Memory B cell (primary cell): ENCODE measurements around the gene FRS2.

Experiments
- ATAC-seq: fragments of 150-1000 bp; cut with Tn5 transposase; 2 replicates; pipeline ENCODE4 v1.10.0; 2021; ENCODE audit warnings: low read depth, mild to moderate bottlenecking, moderate library complexity
- DNase-seq, 2 donors: peaks; one replicate each; pipeline ENCODE4 v3.0.0; 2022; ENCODE audit warnings: low spot score in 2 of 2
- H3K27ac Mint-ChIP-seq: one replicate; pipeline ENCODE4 v1.8.0; 2022; ENCODE audit warnings: mild to moderate bottlenecking, moderate library complexity, mixed read lengths
- H3K27me3 Mint-ChIP-seq: one replicate; pipeline ENCODE4 v1.8.0; 2022; ENCODE audit warnings: mixed read lengths
- H3K36me3 Mint-ChIP-seq: one replicate; pipeline ENCODE4 v1.8.0; 2022; ENCODE audit warnings: mild to moderate bottlenecking, mixed read lengths
- H3K4me1 Mint-ChIP-seq: one replicate; pipeline ENCODE4 v1.8.0; 2022; ENCODE audit warnings: mixed read lengths
- H3K4me3 Mint-ChIP-seq: one replicate; pipeline ENCODE4 v1.8.0; 2022; ENCODE audit warnings: mild to moderate bottlenecking, moderate library complexity, mixed read lengths
- H3K9me3 Mint-ChIP-seq: one replicate; pipeline ENCODE4 v1.8.0; 2022; ENCODE audit warnings: mixed read lengths

FRS2 gene

GRCh38 chr12:69501154-69501895, 31.1 kb downstream of the FRS2 start:
- ATAC-seq: no peak
- Mint-ChIP-seq H3K36me3 (peaks cover 7% of the 10 kb centered on the region), H3K4me3 (no peak overlapping the region), H3K27ac (peak overlapping the region; percentile 0), H3K9me3 (no peaks in the 10 kb centered on the region), H3K4me1 (peaks cover 59% of the 10 kb centered on the region), H3K27me3 (no peaks in the 10 kb centered on the region)
- DNase-seq: no peak

GRCh38 chr12:69502345-69503081, 32.3 kb downstream of the FRS2 start:
- Mint-ChIP-seq H3K27ac (no peak overlapping the region), H3K9me3 (no peaks in the 10 kb centered on the region), H3K36me3 (peaks cover 7% of the 10 kb centered on the region), H3K4me3 (no peak overlapping the region), H3K27me3 (no peaks in the 10 kb centered on the region), H3K4me1 (peaks cover 54% of the 10 kb centered on the region)
- no peak for DNase-seq
- ATAC-seq: no peak

DNA sequence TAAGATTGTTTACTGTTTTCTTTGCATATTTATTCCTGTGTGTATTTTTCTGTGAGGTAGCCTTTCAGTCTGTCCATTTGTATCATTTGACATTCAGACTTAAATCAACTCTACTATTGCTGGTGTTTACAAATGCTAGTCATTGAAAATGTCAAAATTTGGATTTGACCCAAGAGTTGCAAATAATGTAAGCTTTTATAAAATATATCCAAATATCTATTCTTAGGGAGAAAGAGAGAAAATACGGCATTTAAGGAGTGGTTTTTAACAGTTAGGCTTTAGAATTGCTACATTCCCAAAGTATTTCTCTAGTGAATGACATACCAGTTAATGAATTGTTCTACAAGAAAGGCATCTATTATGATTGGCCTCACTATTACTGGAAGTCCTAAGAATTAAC, 37.9 kb downstream of the FRS2 start:
- peaks cover 4% of the 10 kb centered on the region for H3K36me3 Mint-ChIP-seq
- H3K27ac Mint-ChIP-seq: no peak overlapping the region
- ATAC-seq: no peak
- H3K4me3 Mint-ChIP-seq: no peak overlapping the region
- peaks cover 37% of the 10 kb centered on the region for H3K4me1 Mint-ChIP-seq
- no peak for DNase-seq
- H3K27me3 Mint-ChIP-seq: no peaks in the 10 kb centered on the region
- no peaks in the 10 kb centered on the region for H3K9me3 Mint-ChIP-seq

- H3K4me3 Mint-ChIP-seq: no peak overlapping the region
- H3K27me3 Mint-ChIP-seq: no peaks in the 10 kb centered on the region
- ATAC-seq (peak; percentile 42), DNase-seq (no peak)
- H3K36me3 Mint-ChIP-seq: peaks cover 2% of the 10 kb centered on the region
- peaks cover 31% of the 10 kb centered on the region for H3K4me1 Mint-ChIP-seq
- H3K9me3 Mint-ChIP-seq: no peaks in the 10 kb centered on the region
- no peak overlapping the region for H3K27ac Mint-ChIP-seq
Measured at GRCh38 chr12:69508621-69509020, 38.4 kb downstream of the FRS2 start.

DNA sequence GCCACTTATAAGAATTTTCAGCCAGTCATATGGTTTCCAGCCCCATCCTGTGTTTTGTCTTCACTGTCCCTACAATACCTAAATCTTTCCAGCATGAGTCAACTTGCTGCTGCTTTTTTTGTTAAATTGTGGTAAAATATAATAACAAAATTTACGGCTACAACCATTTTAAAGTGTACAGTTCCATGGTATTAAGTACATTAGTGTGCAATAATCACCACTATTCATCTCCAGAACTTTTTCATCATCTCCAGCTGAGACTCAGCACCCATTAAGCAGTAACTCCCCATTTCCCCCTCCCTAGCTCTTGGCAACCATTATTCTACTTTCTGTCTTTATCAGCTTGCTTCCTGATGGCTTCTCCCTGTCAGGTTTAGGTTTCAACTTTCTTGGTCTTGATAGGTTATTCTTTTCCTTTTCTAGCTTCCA, 39.1 kb downstream of the FRS2 start:
- Mint-ChIP-seq H3K4me3 (no peak overlapping the region), H3K36me3 (peaks cover 2% of the 10 kb centered on the region), H3K27me3 (no peaks in the 10 kb centered on the region), H3K9me3 (no peaks in the 10 kb centered on the region), H3K27ac (no peak overlapping the region), H3K4me1 (peaks cover 31% of the 10 kb centered on the region)
- no peak for ATAC-seq
- DNase-seq: no peak

GRCh38 chr12:69509904-69510827, 40.0 kb downstream of the FRS2 start:
- Mint-ChIP-seq H3K4me3 (no peak overlapping the region), H3K27me3 (no peaks in the 10 kb centered on the region), H3K9me3 (no peaks in the 10 kb centered on the region), H3K27ac (no peak overlapping the region), H3K36me3 (peaks cover 2% of the 10 kb centered on the region), H3K4me1 (peaks cover 28% of the 10 kb centered on the region)
- no peak for DNase-seq
- ATAC-seq: no peak

DNA sequence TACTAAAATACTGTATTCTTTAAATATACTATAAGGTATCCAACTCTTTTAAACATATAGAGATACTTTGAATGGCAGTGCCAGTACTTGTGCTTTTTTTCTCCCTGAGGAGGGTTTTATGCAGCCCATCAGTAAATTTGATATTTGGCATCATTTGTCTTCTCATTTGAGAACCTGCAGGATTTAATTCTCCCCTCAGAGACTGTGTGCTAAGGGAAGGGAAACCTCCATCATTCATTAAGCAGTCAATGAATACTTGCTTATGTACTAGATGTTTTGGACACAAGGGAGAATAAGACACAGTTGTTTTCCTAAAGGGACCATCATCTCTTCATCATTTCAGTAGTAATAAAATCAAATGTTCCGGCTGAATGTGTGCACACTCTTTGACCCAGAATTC, 40.8 kb downstream of the FRS2 start:
- Mint-ChIP-seq H3K27me3 (no peaks in the 10 kb centered on the region), H3K4me3 (no peak overlapping the region), H3K27ac (no peak overlapping the region), H3K4me1 (peaks cover 26% of the 10 kb centered on the region), H3K9me3 (no peaks in the 10 kb centered on the region), H3K36me3 (peaks cover 2% of the 10 kb centered on the region)
- ATAC-seq: no peak
- DNase-seq: no peak

DNA sequence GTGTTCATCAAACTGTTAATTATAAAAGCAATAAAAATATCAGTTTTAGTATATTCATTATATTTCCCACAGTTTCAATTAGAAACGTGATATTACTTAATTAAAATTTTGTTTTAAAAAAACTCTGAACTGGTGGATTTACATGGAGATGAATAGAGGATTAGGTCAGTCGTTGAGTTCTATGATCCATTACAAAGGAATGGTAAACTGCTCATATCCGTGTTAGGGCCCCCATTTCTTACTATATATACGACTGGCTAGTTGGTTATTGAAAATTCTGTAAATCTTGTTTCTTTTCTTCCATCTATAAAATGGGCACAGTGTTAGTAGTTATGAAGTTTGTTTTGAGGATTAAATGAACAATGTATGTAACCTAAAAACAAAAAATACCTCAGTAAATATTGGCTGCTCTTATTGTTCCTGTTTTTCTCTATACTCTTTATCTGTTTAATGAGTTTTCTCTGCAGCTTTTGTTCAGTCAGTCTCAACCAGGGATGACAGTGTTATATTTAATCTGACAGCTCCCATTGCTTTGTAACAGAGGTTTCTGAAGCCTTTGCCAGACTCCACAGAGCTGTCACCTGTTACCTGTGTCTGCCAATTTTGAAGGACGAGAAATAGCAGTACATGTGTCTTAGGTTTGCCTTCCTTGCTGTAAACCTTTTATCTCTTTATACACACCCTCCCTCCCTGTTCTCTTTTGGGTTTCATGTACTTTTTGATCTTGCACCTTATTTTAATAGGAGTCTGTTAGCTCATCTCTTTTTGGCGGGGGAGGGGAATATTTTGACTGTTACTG, 41.5 kb downstream of the FRS2 start:
- no peaks in the 10 kb centered on the region for H3K27me3 Mint-ChIP-seq
- no peak overlapping the region for H3K4me3 Mint-ChIP-seq
- peak overlapping the region; percentile 4 for H3K27ac Mint-ChIP-seq
- H3K36me3 Mint-ChIP-seq: peaks cover 2% of the 10 kb centered on the region
- no peaks in the 10 kb centered on the region for H3K9me3 Mint-ChIP-seq
- peaks cover 23% of the 10 kb centered on the region for H3K4me1 Mint-ChIP-seq
- no peak for ATAC-seq
- no peak for DNase-seq

DNA sequence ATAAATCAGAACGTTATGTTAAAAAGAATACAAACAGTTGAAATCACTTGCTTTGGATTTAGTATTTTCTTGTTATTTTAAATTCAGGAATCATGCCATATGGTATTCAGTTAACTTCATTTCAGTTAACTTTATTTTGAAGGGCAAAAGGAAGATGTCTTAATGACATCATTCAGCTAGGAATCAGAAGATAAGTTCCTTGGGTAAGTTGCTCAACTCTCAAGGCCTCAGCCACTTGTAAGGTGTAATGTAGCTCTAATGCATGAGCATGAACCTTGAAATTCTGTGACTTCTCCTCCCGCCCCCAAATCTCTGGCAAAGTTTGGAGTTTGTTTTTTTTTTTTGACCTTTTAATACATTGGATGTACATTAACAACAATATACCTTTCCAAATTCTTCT, 42.6 kb downstream of the FRS2 start:
- H3K27me3 Mint-ChIP-seq: no peaks in the 10 kb centered on the region
- no peaks in the 10 kb centered on the region for H3K9me3 Mint-ChIP-seq
- no peak for ATAC-seq
- DNase-seq: no peak
- H3K4me1 Mint-ChIP-seq: peaks cover 22% of the 10 kb centered on the region
- H3K36me3 Mint-ChIP-seq: peaks cover 2% of the 10 kb centered on the region
- H3K4me3 Mint-ChIP-seq: no peak overlapping the region
- H3K27ac Mint-ChIP-seq: no peak overlapping the region

GRCh38 chr12:69513297-69513696, 43.1 kb downstream of the FRS2 start:
- no peaks in the 10 kb centered on the region for H3K9me3 Mint-ChIP-seq
- no peak overlapping the region for H3K4me3 Mint-ChIP-seq
- no peak overlapping the region for H3K27ac Mint-ChIP-seq
- H3K27me3 Mint-ChIP-seq: no peaks in the 10 kb centered on the region
- peaks cover 20% of the 10 kb centered on the region for H3K4me1 Mint-ChIP-seq
- DNase-seq: no peak
- peaks cover 1% of the 10 kb centered on the region for H3K36me3 Mint-ChIP-seq
- no peak for ATAC-seq

DNA sequence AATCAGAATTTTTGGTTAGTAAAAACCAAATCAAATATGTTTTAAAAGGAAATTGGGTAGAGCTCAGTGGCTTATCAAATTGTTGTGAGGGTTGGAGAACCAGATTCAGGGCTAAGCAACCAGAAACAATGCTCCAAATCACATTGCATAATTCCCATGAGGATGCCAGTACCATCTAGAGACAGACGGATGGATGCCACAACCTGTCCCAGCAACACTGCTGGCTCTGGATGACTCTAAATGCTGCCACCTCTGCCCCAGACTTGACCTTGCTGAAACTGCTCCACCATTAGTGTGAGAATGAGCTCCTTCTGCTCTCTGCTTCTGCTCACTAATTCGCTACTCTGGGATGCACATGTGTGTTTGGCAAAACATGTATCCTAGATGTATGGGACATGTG, 43.9 kb downstream of the FRS2 start:
- H3K27ac Mint-ChIP-seq: no peak overlapping the region
- no peak overlapping the region for H3K4me3 Mint-ChIP-seq
- H3K4me1 Mint-ChIP-seq: peaks cover 18% of the 10 kb centered on the region
- H3K27me3 Mint-ChIP-seq: no peaks in the 10 kb centered on the region
- H3K9me3 Mint-ChIP-seq: no peaks in the 10 kb centered on the region
- DNase-seq (no peak), ATAC-seq (no peak)
- H3K36me3 Mint-ChIP-seq: peaks cover 1% of the 10 kb centered on the region

DNA sequence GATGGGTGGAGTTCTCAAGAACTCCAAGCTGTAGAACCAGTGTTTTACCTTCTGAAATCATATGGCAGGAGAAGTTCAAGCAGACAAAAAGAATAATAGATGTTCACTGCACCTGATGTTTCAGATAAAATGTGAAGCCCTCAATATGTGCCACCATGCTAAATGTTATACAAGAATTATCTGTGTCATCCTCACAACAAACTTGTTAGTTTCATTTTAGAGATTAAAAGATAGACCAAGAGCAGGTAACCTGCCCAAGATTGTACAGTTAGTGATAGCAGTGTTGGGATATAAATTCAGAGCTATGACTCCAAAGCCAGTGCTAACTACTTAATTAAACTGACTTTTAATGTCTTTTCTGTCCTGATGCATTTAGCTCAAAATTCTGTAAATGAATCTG, 44.7 kb downstream of the FRS2 start:
- H3K4me3 Mint-ChIP-seq: no peak overlapping the region
- no peak for DNase-seq
- H3K27me3 Mint-ChIP-seq: no peaks in the 10 kb centered on the region
- peaks cover 16% of the 10 kb centered on the region for H3K4me1 Mint-ChIP-seq
- H3K36me3 Mint-ChIP-seq: peaks cover 5% of the 10 kb centered on the region
- no peak for ATAC-seq
- H3K27ac Mint-ChIP-seq: no peak overlapping the region
- H3K9me3 Mint-ChIP-seq: no peaks in the 10 kb centered on the region

DNA sequence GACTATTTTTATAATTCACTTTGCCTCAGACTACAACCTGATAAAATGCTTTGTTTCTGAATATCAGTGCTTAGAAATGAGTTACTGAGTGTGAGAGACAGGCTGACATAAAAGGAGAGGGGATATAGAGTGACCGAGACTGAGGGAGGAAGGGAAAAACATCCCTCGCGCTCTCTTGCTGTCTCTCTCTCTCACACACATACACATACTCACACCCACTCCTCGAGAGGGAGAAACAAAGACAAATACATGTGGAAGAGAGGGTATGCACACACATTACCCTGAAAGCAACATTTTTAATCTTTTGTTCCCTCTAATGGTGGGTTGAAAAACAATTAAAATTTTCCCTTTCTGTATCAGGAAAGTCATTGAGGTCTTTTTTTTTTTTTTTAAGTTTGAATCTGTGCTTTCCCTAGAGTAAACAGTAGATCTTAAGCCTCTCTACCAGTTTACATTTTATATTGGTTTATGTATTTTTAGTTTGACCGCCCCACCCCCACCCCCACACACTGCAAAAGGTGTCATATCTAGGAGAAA, 45.3 kb downstream of the FRS2 start:
- ATAC-seq (no peak), DNase-seq (no peak)
- no peak overlapping the region for H3K27ac Mint-ChIP-seq
- H3K36me3 Mint-ChIP-seq: peaks cover 8% of the 10 kb centered on the region
- H3K27me3 Mint-ChIP-seq: no peaks in the 10 kb centered on the region
- H3K4me3 Mint-ChIP-seq: no peak overlapping the region
- no peaks in the 10 kb centered on the region for H3K9me3 Mint-ChIP-seq
- peaks cover 18% of the 10 kb centered on the region for H3K4me1 Mint-ChIP-seq
